NCI-H2029 treated with DMSO at 0.1 percent for 48 hours (cell line): ENCODE data around the gene GDF10.

Source experiments
- DNase-seq: peaks from one replicate; lab custom pipeline; 2025; lab: John Stamatoyannopoulos, UW

The GDF10 gene

GRCh38 chr10:47315421-47315820, 15.4 kb downstream of the GDF10 start:
- no peak for DNase-seq

DNA sequence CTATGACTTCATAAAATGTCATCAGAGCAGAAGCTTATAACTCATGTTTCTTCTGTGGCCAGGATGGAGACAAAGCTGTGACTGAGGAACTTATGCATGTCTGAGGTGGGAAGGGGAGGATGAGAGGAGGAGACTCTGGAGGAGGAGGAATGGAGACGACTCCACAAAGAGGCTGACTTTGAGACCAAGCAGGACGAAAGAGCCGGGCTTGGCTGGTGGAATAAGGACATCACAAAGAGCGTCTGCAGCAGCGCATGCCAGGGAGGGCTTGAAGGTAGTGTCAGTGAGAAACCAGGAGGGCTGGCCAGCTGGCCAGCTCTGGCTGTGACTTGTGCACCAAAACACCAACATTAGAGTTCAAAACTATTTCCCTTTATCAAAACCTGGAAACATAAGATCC, 16.1 kb downstream of the GDF10 start:
- no peak for DNase-seq

DNA sequence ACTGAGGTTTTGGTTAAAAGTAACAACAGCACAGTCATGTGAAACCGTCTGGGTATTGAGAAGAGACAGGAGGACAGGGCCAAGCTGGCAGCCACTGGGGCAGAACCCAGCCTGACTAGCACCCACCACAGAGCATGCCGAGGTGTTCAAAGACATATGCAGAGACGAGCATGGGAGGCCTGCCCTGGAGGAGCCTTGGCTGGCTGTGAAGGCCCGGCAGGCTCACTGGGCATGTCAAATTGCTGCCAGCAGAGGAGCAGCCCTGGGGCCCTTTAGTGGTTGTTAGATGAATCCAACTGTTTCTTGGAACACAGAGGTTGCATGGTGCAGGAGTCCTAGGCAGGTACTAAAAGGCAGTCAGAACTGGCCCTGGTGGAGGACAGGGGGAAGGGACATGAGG, 17.3 kb downstream of the GDF10 start:
- no peak for DNase-seq

DNA sequence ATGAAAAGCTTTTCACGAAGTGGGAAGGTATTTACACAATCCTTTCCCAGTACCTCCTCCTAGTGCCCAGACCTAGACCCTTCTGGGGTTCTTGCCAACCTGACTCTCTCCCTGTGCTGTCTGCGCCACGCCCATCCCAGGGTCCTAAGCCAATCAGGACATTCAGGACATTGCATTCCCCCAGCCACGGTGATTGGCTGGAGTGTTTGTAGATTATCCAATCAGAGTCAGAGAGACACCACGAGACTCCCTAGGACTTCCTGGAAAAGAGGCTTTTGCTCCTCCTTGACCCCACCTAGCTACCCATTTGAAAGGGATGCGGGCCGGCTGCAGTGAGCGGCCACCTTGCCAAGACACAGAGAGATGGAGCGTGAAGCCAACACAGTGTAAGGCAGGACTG, 18.7 kb downstream of the GDF10 start:
- DNase-seq: no peak

- no peak for DNase-seq
Measured at GRCh38 chr10:47319784-47320183, 19.8 kb downstream of the GDF10 start.

DNA sequence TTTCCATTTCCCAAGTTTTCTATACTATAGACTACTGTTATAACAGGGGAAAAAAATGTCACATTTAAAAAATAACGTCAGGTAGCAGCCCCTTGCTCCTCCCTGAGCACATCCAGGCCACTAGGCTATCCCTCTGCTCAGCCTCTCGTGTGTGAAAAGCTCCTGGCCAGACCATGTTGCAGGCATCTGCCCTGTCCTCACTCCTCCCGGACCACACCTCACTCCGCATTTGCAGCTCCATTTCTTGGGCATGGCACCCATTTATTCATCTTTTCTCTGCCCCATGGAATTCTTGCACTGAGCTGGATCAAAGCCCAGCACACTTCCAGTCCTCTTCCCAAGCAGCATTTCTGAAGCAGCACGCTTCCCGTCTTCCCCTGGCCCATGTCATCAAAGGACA, 20.8 kb downstream of the GDF10 start:
- no peak for DNase-seq

- DNase-seq: no peak
Measured at GRCh38 chr10:47321521-47322195, 21.7 kb downstream of the GDF10 start.

DNA sequence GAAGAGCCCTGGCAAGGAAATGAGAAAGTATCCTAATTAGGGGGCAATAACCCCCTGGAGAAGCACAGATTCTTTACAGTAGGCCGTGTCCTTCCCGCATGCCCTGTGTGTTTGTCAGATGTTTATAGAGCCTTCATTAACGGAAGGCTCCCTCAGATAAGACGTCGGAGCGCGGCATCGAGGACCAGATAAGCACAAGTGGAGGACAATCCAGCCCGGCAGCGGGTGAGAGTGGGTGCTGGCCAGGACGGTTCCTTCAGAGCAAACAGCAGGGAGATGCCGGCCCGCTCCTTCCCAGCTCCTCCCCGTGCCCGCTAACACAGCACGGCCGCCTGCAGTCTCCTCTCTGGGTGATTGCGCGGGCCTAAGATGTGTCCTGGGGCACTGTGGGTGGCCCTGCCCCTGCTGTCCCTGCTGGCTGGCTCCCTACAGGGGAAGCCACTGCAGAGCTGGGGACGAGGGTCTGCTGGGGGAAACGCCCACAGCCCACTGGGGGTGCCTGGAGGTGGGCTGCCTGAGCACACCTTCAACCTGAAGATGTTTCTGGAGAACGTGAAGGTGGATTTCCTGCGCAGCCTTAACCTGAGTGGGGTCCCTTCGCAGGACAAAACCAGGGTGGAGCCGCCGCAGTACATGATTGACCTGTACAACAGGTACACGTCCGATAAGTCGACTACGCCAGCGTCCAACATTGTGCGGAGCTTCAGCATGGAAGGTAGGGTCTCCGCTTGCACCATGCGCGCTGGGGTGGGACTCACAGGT, 22.5 kb downstream of the GDF10 start, which contains the start of gene GDF2:
Gene GDF2 (plus strand): TSS at position 155 of the 762 bp plus-strand sequence. CDS start 215 bp downstream, at position 370.
- no peak for DNase-seq

- no peak for DNase-seq
Measured at GRCh38 chr10:47323087-47323486, 23.1 kb downstream of the GDF10 start.

DNA sequence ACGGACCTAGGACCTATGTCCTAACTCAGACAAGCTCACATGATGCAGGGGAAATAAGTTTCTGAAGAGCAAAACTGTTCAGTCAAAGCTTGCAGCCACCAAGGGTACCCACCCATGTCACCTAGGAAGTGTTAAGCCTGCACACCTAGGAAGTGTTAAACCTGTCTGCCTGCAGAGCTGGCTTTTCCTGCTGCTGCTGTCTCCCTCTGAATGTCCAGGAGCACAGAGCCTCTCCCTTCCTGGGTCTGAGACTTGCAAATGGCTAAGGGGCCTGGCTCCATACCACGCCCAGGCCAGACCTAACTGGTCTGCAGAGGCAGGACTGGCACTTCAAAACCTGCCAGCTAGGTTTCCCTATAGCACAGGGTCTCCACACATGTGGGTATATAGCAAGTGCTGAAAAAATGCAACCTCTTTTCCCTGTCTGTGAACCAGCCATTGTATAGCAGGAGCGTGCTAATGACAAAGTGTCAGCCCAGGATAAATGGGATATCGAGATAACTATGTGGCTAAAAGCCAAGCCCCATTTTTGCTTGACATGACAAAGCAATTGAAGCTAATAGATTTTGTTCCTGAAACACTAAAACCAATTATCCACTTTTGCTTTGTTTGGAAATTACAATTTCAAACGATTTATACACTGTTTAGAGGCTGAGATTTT, 23.8 kb downstream of the GDF10 start:
- DNase-seq: no peak

DNA sequence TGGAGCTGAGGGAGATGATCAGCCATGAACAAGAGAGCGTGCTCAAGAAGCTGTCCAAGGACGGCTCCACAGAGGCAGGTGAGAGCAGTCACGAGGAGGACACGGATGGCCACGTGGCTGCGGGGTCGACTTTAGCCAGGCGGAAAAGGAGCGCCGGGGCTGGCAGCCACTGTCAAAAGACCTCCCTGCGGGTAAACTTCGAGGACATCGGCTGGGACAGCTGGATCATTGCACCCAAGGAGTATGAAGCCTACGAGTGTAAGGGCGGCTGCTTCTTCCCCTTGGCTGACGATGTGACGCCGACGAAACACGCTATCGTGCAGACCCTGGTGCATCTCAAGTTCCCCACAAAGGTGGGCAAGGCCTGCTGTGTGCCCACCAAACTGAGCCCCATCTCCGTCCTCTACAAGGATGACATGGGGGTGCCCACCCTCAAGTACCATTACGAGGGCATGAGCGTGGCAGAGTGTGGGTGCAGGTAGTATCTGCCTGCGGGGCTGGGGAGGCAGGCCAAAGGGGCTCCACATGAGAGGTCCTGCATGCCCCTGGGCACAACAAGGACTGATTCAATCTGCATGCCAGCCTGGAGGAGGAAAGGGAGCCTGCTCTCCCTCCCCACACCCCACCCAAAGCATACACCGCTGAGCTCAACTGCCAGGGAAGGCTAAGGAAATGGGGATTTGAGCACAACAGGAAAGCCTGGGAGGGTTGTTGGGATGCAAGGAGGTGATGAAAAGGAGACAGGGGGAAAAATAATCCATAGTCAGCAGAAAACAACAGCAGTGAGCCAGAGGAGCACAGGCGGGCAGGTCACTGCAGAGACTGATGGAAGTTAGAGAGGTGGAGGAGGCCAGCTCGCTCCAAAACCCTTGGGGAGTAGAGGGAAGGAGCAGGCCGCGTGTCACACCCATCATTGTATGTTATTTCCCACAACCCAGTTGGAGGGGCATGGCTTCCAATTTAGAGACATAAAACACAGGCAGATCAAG, 25.6 kb downstream of the GDF10 start:
- no peak for DNase-seq

DNA sequence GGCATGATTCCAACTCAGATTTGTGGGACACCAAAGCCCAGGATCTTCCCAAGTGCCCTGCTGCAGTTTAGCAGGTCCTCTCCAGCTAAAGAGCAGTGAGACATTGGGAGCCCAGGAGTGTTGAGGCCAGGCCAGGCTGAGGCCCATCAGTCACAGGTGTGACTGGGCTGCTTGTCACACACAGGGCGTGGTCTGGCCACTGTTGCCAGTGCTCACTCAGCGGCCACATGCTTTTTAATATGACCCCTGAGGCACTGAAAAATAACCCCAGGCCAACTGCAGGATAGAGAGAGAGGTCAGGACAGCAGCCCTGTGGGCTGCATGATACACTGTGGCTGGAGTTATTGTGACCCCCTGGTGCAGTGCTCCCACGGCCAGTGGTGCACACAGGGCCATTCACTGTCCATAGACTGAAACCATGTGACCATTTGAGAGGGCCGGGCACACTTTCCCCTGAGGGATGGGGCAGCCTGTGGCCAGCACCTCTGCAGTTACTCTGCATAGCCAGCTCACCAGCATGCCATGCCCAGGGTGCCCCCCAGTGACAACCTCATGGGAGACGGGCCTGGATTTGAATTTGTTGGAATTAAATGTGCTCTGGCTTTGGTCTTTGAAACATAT, 26.4 kb downstream of the GDF10 start:
- no peak for DNase-seq

DNA sequence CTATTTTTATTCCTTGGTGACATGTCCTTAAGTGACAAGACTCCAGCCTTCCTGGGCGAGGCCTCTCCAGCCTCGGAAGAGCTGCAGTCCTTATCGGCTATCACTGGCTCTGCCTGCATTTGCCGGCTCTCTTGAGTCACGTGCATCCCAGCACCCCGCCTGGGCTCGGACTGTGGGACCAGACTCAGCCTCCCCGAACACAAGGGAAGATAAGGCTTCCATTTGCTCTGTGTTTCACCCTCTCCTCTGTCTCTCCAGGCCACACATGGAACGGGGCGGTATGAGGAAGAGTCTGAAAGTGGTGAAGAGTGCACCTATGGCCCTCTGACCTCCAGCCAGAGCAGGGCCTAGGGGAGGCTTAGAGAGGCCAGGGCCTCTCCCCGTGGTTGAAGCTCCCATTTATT, 26.9 kb downstream of the GDF10 start:
- DNase-seq: no peak

GRCh38 chr10:47329855-47330254, 29.9 kb downstream of the GDF10 start:
- no peak for DNase-seq

DNA sequence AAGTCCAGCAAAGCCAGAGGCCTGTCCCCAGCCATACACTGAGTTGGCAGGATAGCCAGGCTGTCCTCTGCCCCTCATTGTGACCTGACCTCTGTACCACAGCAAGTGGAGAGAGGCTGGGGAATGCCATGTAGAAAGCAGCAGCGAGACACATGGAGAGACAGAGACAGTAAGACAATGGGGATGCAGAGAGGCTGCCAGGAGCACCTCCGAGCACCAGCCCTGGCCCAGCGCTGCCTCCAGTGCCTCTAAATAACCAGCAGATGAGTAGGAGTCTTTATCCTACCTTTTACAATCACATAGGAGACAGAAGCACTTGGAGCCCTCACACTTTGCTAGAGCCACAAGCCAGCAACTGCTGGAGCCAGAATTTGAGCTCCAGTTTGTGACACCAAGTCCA, 30.4 kb downstream of the GDF10 start:
- DNase-seq: no peak

GRCh38 chr10:47330804-47331203, 30.8 kb downstream of the GDF10 start:
- DNase-seq: no peak

- no peak for DNase-seq
Measured at GRCh38 chr10:47331491-47331890, 31.5 kb downstream of the GDF10 start.

- no peak for DNase-seq
Measured at GRCh38 chr10:47331954-47332353, 32.0 kb downstream of the GDF10 start.

DNA sequence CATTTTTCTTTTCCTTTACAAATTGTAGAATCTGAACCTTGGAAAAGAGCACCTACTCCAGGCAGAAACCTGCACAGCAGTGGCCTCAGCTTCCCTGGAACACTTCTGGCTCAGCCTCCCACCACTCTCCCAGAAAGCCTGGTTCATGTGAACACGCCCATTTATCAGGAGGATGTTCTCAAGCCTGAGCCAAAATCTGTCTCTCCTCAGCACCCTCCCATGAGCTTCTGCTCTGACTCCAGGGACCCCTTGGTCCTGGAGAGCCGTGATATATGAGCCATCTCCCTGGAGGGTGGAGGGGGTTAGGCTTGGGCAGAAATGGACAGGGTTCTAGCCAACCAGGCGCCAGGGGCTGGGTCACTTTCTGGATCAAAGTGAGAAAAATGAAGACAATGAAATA, 32.4 kb downstream of the GDF10 start:
- DNase-seq: no peak

- DNase-seq: no peak
Measured at GRCh38 chr10:47332946-47333345, 32.9 kb downstream of the GDF10 start.

GRCh38 chr10:47333532-47333931, 33.5 kb downstream of the GDF10 start:
- DNase-seq: no peak
